ENCODE measurements around the gene SMO. TPM values are rescaled to one million over a fixed set of nuclear protein-coding genes. Genes with fewer than 3 reads are reported as not detected.

SMO gene
- total RNA-seq, 1 experiment from 2014 or later: 12.8 TPM

GRCh38 chr7:129197771-129198170, 9.3 kb downstream of the SMO start:
- intact Hi-C loops (cut with micrococcal nuclease): no loop called here
- Histone ChIP-seq H3K27ac (ENCODE audit: low read depth, low read length) (no peak overlapping the region), H3K9me2 (ENCODE audit: insufficient read depth) (no peaks in the 10 kb centered on the region; the same call in 1 of the 2 replicates), H3K4me3 (replicated peaks in 1 of 2; ENCODE audit: low read depth in 1 of 2, low read length in 2 of 2) (no peak overlapping the region), H3K36me3 (ENCODE audit: control insufficient read depth in 1 of 2, insufficient read depth in 2 of 2, low read length in 2 of 2) (no peaks in the 10 kb centered on the region), H3K9ac (ENCODE audit: low read length) (no peak overlapping the region), H3K4me1 (ENCODE audit: control insufficient read depth in 1 of 2, insufficient read depth in 2 of 2, low read length in 2 of 2) (no peaks in the 10 kb centered on the region), H3K79me2 (ENCODE audit: insufficient read depth, low read length) (no peaks in the 10 kb centered on the region), H3K4me2 (ENCODE audit: low read length) (no peak overlapping the region), H3K9me3 (ENCODE audit: control insufficient read depth in 1 of 2, insufficient read depth in 1 of 2, low read depth in 1 of 2, low read length in 2 of 2) (no peaks in the 10 kb centered on the region), H2AFZ (ENCODE audit: low read depth, low read length, poor library complexity, severe bottlenecking) (no peak overlapping the region), H3K27me3 (ENCODE audit: insufficient read depth, low read length) (no peaks in the 10 kb centered on the region), H4K20me1 (ENCODE audit: insufficient read depth) (no peaks in the 10 kb centered on the region)
- ChIA-PET POLR2A (no interaction called here), CTCF (interaction anchor here (0.7 to 2.6 kb wide), 2 partner anchors 13 to 34 kb away, joined by 3 to 7 read pairs; no protein-coding TSS in a partner anchor), RAD21 (ENCODE audit: low non-redundant PET in 1 of 2, low total read pairs in 2 of 2, uncharacterized antibody in 2 of 2, unreplicated experiment in 2 of 2) (no interaction called here)
- no TSS peak for BruUV-seq (replicated peaks)
- TF ChIP-seq ZBTB33 (IDR thresholded peaks at IDR 0.05; ENCODE audit: extremely low read depth, insufficient replicate concordance, low read length): no peak
- DNase-seq (ENCODE audit: low read depth, low spot score): no peak
- no peak for ATAC-seq

- H3K9ac ChIP-seq (ENCODE audit: low read length): no peak overlapping the region
- H3K36me3 ChIP-seq (ENCODE audit: control insufficient read depth in 1 of 2, insufficient read depth in 2 of 2, low read length in 2 of 2): no peaks in the 10 kb centered on the region
- no peak for TF ChIP-seq RAD21 (IDR thresholded peaks at IDR 0.05; ENCODE audit: low read depth)
- TF ChIP-seq CTCF (IDR thresholded peaks at IDR 0.05 in 2 of 3, conservative IDR thresholded peaks at IDR 0.05 in 1 of 3; ENCODE audit: borderline replicate concordance in 1 of 3, insufficient read depth in 1 of 3, low read depth in 2 of 3, low read length in 2 of 3): no peak
- TF ChIP-seq ATF3 (IDR thresholded peaks at IDR 0.05): no peak
- no peak for TF ChIP-seq MAX (IDR thresholded peaks at IDR 0.05)
- no peaks in the 10 kb centered on the region for H3K4me1 ChIP-seq (ENCODE audit: control insufficient read depth in 1 of 2, insufficient read depth in 2 of 2, low read length in 2 of 2)
- H3K27me3 ChIP-seq (ENCODE audit: insufficient read depth, low read length): no peaks in the 10 kb centered on the region
- ChIA-PET CTCF (no interaction called here), POLR2A (no interaction called here), RAD21 (ENCODE audit: low non-redundant PET in 1 of 2, low total read pairs in 2 of 2, uncharacterized antibody in 2 of 2, unreplicated experiment in 2 of 2) (no interaction called here)
- no peaks in the 10 kb centered on the region for H3K9me3 ChIP-seq (ENCODE audit: control insufficient read depth in 1 of 2, insufficient read depth in 1 of 2, low read depth in 1 of 2, low read length in 2 of 2)
- H3K79me2 ChIP-seq (ENCODE audit: insufficient read depth, low read length): no peaks in the 10 kb centered on the region
- intact Hi-C loops (cut with micrococcal nuclease): no loop called here
- no peaks in the 10 kb centered on the region; the same call in 1 of the 2 replicates for H3K9me2 ChIP-seq (ENCODE audit: insufficient read depth)
- no peak overlapping the region for H3K27ac ChIP-seq (ENCODE audit: low read depth, low read length)
- ATAC-seq: no peak
- no peaks in the 10 kb centered on the region for H4K20me1 ChIP-seq (ENCODE audit: insufficient read depth)
- no peak overlapping the region for H3K4me2 ChIP-seq (ENCODE audit: low read length)
- no peak overlapping the region for H3K4me3 ChIP-seq (replicated peaks in 1 of 2; ENCODE audit: low read depth in 1 of 2, low read length in 2 of 2)
- H2AFZ ChIP-seq (ENCODE audit: low read depth, low read length, poor library complexity, severe bottlenecking): no peak overlapping the region
- no peak for DNase-seq (ENCODE audit: low read depth, low spot score)
- no TSS peak for BruUV-seq (replicated peaks)
Observed at GRCh38 chr7:129199406-129199805, 11.0 kb downstream of the SMO start.
